Naive thymus-derived CD4-positive, alpha-beta T cell (primary cell): ENCODE data around the gene USP54. TPM values are rescaled to one million over a fixed set of nuclear protein-coding genes. Genes with fewer than 3 reads are reported as not detected.

Source experiments
- ATAC-seq: fragments of 150-1000 bp; cut with Tn5 transposase; 2 replicates; pipeline ENCODE4 v1.10.0; 2021; ENCODE audit warnings: mild to moderate bottlenecking, moderate library complexity
- CTCF ChIA-PET: fragments of 350-600 bp; sonication (Branson Sonifier 250); formaldehyde crosslinking; loops from one replicate; lab custom pipeline; 2021; ENCODE audit warnings: antibody characterized with exemption; lab: Charles Lee
- POLR2A ChIA-PET: fragments of 350-600 bp; sonication (Branson Sonifier 250); formaldehyde crosslinking; loops from one replicate; lab custom pipeline; 2021; ENCODE audit warnings: antibody characterized with exemption, inconsistent platforms; lab: Charles Lee
- DNase-seq, 9 donors: peaks; one replicate each; pipeline versions ENCODE4 v3.0.0 to v3.0.0-alpha.2; 2020 to 2022; ENCODE audit warnings: mixed read lengths in 1 of 9
- H3K27ac ChIP-seq: one replicate; pipeline ENCODE4 v1.7.0; 2013; ENCODE audit warnings: mild to moderate bottlenecking, low read depth, low read length, moderate library complexity
- H3K27me3 ChIP-seq, 2 donors: one replicate each; pipeline ENCODE4 v1.7.0; 2013; ENCODE audit warnings: low read length in 2 of 2, mild to moderate bottlenecking in 2 of 2, moderate library complexity in 2 of 2; ENCODE audit not compliant: control insufficient read depth in 2 of 2, insufficient read depth in 2 of 2
- H3K36me3 ChIP-seq, 3 experiments: 1 replicate in 2 of 3; 2 replicates in 1 of 3; pipeline ENCODE4 v1.7.0; 2013; ENCODE audit warnings: low read length in 3 of 3, mild to moderate bottlenecking in 3 of 3, moderate library complexity in 1 of 3; ENCODE audit not compliant: insufficient read depth in 3 of 3, control insufficient read depth in 2 of 3
- H3K4me1 ChIP-seq, 2 donors: one replicate each; pipeline ENCODE4 v1.7.0; 2013; ENCODE audit warnings: low read length in 2 of 2, mild to moderate bottlenecking in 2 of 2, moderate library complexity in 1 of 2; ENCODE audit not compliant: control insufficient read depth in 2 of 2, insufficient read depth in 2 of 2
- H3K4me3 ChIP-seq: 2 replicates; pipeline ENCODE4 v1.7.0; 2013; ENCODE audit warnings: mild to moderate bottlenecking, low read length
- H3K9me3 ChIP-seq, 3 experiments: 1 replicate in 2 of 3; 2 replicates in 1 of 3; pipeline ENCODE4 v1.7.0; 2013; ENCODE audit warnings: low read length in 3 of 3; ENCODE audit not compliant: control insufficient read depth in 2 of 3
- H3K27ac Mint-ChIP-seq, 9 donors: one replicate each; pipeline ENCODE4 v1.8.0; 2020 to 2022; ENCODE audit warnings: mixed read lengths in 9 of 9, mild to moderate bottlenecking in 8 of 9, moderate library complexity in 5 of 9, inconsistent platforms in 2 of 9
- H3K27me3 Mint-ChIP-seq, 5 donors: one replicate each; pipeline ENCODE4 v1.8.0; 2021 to 2022; ENCODE audit warnings: mixed read lengths in 5 of 5, mild to moderate bottlenecking in 1 of 5
- H3K36me3 Mint-ChIP-seq, 5 donors: one replicate each; pipeline ENCODE4 v1.8.0; 2020 to 2022; ENCODE audit warnings: mixed read lengths in 5 of 5, mild to moderate bottlenecking in 3 of 5, inconsistent platforms in 1 of 5
- H3K4me1 Mint-ChIP-seq, 7 donors: one replicate each; pipeline ENCODE4 v1.8.0; 2020 to 2022; ENCODE audit warnings: mixed read lengths in 7 of 7, mild to moderate bottlenecking in 3 of 7, inconsistent platforms in 1 of 7
- H3K4me3 Mint-ChIP-seq, 10 donors: one replicate each; pipeline ENCODE4 v1.8.0; 2020 to 2022; ENCODE audit warnings: mild to moderate bottlenecking in 10 of 10, mixed read lengths in 10 of 10, moderate library complexity in 6 of 10, inconsistent platforms in 2 of 10
- H3K9me3 Mint-ChIP-seq, 11 donors: one replicate each; pipeline ENCODE4 v1.8.0; 2020 to 2022; ENCODE audit warnings: mixed read lengths in 11 of 11, mild to moderate bottlenecking in 4 of 11, inconsistent platforms in 1 of 11, moderate library complexity in 1 of 11
- intact Hi-C, 2 donors: fragments of 100-400 bp; cut with micrococcal nuclease; formaldehyde crosslinking; loops; one replicate each; pipeline ENCODE4 v1.15.1; 2023
- polyA plus RNA-seq, 2 donors: library from polyadenylated mRNA; unstranded; fragments of 300-500 nt; fragmentation: Illumina TruSeq; gene quantifications; one replicate each; pipeline ENCODE4 v1.2.3, GENCODE V29; 2021
- total RNA-seq, 6 experiments: library from RNA in 5 of 6; stranded (reverse) in 5 of 6; gene quantifications; 1 replicate in 5 of 6; 2 replicates in 1 of 6; pipeline ENCODE4 v1.2.3 and lab custom pipeline; 2021 to 2026

USP54 gene
- total and polyA plus RNA-seq, 7 experiments from 2014 or later, result 0.41 to 6.7 (median 3.0) TPM

DNA sequence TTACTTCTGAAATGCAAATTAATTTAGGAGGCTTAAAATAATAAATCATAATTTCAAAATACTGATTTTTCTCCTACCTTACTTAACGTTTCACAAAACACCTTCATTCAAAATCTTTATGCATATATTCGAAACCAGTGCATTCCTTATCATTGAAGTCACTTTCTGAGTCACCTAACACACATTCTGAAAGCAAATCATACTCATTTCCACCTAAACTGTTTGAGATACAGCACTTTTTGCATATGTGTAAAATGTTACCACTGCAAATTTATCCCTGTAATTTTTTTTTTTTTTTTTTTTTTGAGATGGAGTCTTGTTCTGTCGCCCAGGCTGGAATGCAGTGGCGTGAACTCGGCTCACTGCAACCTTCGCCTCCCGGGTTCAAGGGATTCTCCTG lies 111.0 kb downstream of the USP54 start:
- peaks cover 1 to 29% (median 17%) of the 10 kb centered on the region in 7 donors for H3K4me1 Mint-ChIP-seq
- no peaks in the 10 kb centered on the region for H3K27me3 Mint-ChIP-seq
- peaks cover 0 to 36% (median 0%) of the 10 kb centered on the region in 3 experiments for H3K36me3 ChIP-seq
- ChIA-PET CTCF (no interaction called here), POLR2A (interaction anchor here (0.6 kb wide), 1 partner anchor 10 kb away, joined by 3 read pairs; no protein-coding TSS in a partner anchor)
- H3K36me3 Mint-ChIP-seq, result peaks cover 6 to 22% (median 20%) of the 10 kb centered on the region in 5 donors
- no peaks in the 10 kb centered on the region for H3K9me3 Mint-ChIP-seq
- peak overlapping the region in 1 of 9 donors; percentile 18 for H3K27ac Mint-ChIP-seq
- H3K4me1 ChIP-seq, result peaks cover 0 to 15% of the 10 kb centered on the region in 2 donors
- H3K9me3 ChIP-seq, result no peaks in the 10 kb centered on the region
- no peak overlapping the region for H3K4me3 ChIP-seq
- no peak overlapping the region for H3K27ac ChIP-seq
- intact Hi-C loops, result no loop called here
- H3K27me3 ChIP-seq, result no peaks in the 10 kb centered on the region
- DNase-seq (no peak), ATAC-seq (no peak)
- no peak overlapping the region for H3K4me3 Mint-ChIP-seq

DNA sequence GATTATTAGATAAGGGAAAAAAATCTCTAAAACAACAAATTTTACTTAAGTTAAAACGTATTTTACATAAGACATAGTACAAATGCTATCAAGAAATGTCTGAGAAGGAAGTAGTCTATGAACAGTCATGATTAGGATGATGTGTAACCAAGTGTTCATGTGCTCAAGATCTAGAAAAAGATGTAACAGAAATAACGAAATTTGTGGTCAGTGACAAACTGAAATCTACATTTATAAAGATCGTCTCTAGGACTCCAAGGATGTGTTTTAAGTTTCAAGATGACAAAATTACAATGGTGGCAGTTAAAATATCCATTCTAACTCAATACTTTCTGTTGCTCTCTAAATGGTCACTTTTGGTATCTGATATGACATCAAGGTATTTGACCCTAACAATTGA lies 112.5 kb downstream of the USP54 start:
- peaks cover 13 to 28% (median 21%) of the 10 kb centered on the region in 5 donors for H3K36me3 Mint-ChIP-seq

DNA sequence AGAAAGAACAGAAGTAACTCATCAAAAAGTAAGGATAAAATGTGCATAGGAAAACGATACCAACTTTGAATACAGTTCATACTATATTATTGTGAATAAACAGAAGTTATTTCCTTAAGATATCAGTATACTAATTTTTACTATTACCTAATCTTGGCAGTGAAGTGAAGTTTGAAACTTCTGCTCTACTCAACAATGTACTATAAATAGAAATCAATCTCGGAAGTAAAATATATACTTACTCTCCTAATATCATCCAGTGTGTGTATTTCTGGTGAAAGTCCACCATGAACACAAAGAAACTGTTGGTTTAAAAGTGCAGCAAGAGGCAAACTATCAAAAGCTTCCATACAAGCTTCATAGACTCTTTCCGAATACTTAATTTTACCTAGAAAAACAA lies 119.9 kb downstream of the USP54 start:
- no peak for DNase-seq
- ChIA-PET POLR2A (interaction anchor here (2.0 kb wide), 1 partner anchor 25 kb away, joined by 8 read pairs; the partner anchor contains the start of gene PPP3CB), CTCF (interaction anchor here (0.7 kb wide), 1 partner anchor 41 kb away, joined by 3 read pairs; no protein-coding TSS in a partner anchor)
- no peaks in the 10 kb centered on the region for H3K9me3 ChIP-seq
- H3K36me3 ChIP-seq, result peaks cover 9 to 67% (median 19%) of the 10 kb centered on the region in 3 experiments
- no peak overlapping the region for H3K27ac ChIP-seq
- H3K27me3 Mint-ChIP-seq, result no peaks in the 10 kb centered on the region
- peak overlapping the region in 2 of 9 donors; percentile 40 to 56 for H3K27ac Mint-ChIP-seq
- H3K4me1 ChIP-seq, result no peaks in the 10 kb centered on the region
- no peaks in the 10 kb centered on the region for H3K27me3 ChIP-seq
- no peak overlapping the region for H3K4me3 Mint-ChIP-seq
- no peaks in the 10 kb centered on the region for H3K9me3 Mint-ChIP-seq
- peaks cover 0 to 10% (median 5%) of the 10 kb centered on the region in 7 donors for H3K4me1 Mint-ChIP-seq
- intact Hi-C loops, result no loop called here
- peaks cover 22 to 50% (median 31%) of the 10 kb centered on the region in 5 donors for H3K36me3 Mint-ChIP-seq
- ATAC-seq, result no peak
- no peak overlapping the region for H3K4me3 ChIP-seq

More for the DNA sequence above, 112.5 kb downstream of the USP54 start:
- H3K36me3 ChIP-seq, result peaks cover 0 to 47% (median 5%) of the 10 kb centered on the region in 3 experiments
- ATAC-seq (no peak), DNase-seq (no peak)
- no peaks in the 10 kb centered on the region for H3K27me3 ChIP-seq
- no peaks in the 10 kb centered on the region for H3K27me3 Mint-ChIP-seq
- peaks cover 6 to 27% (median 17%) of the 10 kb centered on the region in 7 donors for H3K4me1 Mint-ChIP-seq
- H3K27ac Mint-ChIP-seq, result peak overlapping the region in 1 of 9 donors; percentile 7
- intact Hi-C loops, result no loop called here
- CTCF ChIA-PET, result no interaction called here
- H3K27ac ChIP-seq, result no peak overlapping the region
- H3K9me3 ChIP-seq, result no peaks in the 10 kb centered on the region
- H3K4me3 Mint-ChIP-seq, result no peak overlapping the region
- no peak overlapping the region for H3K4me3 ChIP-seq
- peaks cover 0 to 15% of the 10 kb centered on the region in 2 donors for H3K4me1 ChIP-seq
- H3K9me3 Mint-ChIP-seq, result no peaks in the 10 kb centered on the region
- POLR2A ChIA-PET, result interaction anchor here (0.6 kb wide), 1 partner anchor 33 kb away, joined by 3 read pairs; no protein-coding TSS in a partner anchor

DNA sequence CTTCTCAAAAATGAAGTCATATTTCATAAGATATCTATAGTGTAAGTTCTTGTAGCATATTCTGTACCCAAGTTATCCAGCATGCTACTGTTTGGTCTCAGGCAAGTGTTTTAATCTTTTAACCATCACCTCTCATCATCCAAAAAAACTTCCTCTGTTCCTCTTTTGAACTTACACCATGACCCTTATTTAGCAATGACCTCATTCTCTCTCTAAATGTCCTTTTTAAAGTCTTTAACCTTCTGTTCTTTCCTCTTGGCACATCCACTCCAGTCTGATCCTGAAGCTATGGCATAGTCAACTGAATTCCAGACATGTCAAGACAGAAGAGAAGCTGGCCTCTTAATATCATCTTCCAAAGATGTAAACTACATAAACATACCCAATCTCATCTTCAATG lies 121.6 kb downstream of the USP54 start:
- no peaks in the 10 kb centered on the region for H3K4me1 ChIP-seq
- intact Hi-C loops, result no loop called here
- Mint-ChIP-seq H3K36me3 (peaks cover 16 to 48% (median 29%) of the 10 kb centered on the region in 5 donors), H3K27me3 (no peaks in the 10 kb centered on the region), H3K27ac (peak overlapping the region in 5 of 9 donors; percentile 7 to 51 (median 46)), H3K4me1 (peaks cover 0 to 10% (median 0%) of the 10 kb centered on the region in 7 donors), H3K9me3 (no peaks in the 10 kb centered on the region), H3K4me3 (no peak overlapping the region)
- H3K27me3 ChIP-seq, result no peaks in the 10 kb centered on the region
- ChIA-PET CTCF (no interaction called here), POLR2A (interaction anchor here (2.0 kb wide), 1 partner anchor 26 kb away, joined by 8 read pairs; the partner anchor contains the start of gene PPP3CB)
- no peak overlapping the region for H3K27ac ChIP-seq
- ATAC-seq (no peak), DNase-seq (no peak)
- H3K36me3 ChIP-seq, result peaks cover 19 to 65% (median 20%) of the 10 kb centered on the region in 3 experiments
- no peak overlapping the region for H3K4me3 ChIP-seq
- H3K9me3 ChIP-seq, result no peaks in the 10 kb centered on the region

DNA sequence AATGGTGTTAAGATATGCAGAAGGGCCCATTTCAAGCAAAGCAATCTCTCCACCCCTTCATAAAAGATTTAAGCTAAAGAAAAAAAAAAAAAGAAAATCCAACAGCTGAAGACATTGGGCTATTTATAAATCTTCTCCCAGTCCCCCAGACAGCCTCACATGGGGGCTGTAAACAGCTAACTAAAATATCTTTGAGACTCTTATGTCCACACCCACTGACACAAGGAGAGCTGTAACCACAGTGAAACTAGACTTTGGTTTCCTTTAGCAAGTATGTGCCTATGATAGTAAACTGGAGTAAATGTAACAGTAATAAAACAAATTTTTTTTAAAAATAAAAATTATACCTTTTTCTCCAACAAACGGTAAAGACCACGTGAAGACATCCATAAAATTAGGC lies 123.9 kb downstream of the USP54 start:
- H3K27me3 ChIP-seq, result no peaks in the 10 kb centered on the region
- ATAC-seq (no peak), DNase-seq (no peak)
- intact Hi-C loops, result no loop called here
- no peak overlapping the region for H3K4me3 Mint-ChIP-seq
- no peaks in the 10 kb centered on the region for H3K27me3 Mint-ChIP-seq
- H3K27ac ChIP-seq, result no peak overlapping the region
- no peaks in the 10 kb centered on the region for H3K4me1 ChIP-seq
- H3K9me3 Mint-ChIP-seq, result peaks cover 0 to 1% (median 0%) of the 10 kb centered on the region in 11 donors
- H3K9me3 ChIP-seq, result no peaks in the 10 kb centered on the region
- peaks cover 12 to 54% (median 33%) of the 10 kb centered on the region in 5 donors for H3K36me3 Mint-ChIP-seq
- no peak overlapping the region for H3K4me3 ChIP-seq
- no peak overlapping the region for H3K27ac Mint-ChIP-seq
- CTCF ChIA-PET, result no interaction called here
- peaks cover 16 to 51% (median 17%) of the 10 kb centered on the region in 3 experiments for H3K36me3 ChIP-seq
- peaks cover 0 to 14% (median 2%) of the 10 kb centered on the region in 7 donors for H3K4me1 Mint-ChIP-seq
- POLR2A ChIA-PET, result interaction anchor here (0.5 to 2.4 kb wide), 3 partner anchors 15 to 364 kb away, joined by 3 to 9 read pairs (median 4); partner anchors contain the start of gene PPP3CB

DNA sequence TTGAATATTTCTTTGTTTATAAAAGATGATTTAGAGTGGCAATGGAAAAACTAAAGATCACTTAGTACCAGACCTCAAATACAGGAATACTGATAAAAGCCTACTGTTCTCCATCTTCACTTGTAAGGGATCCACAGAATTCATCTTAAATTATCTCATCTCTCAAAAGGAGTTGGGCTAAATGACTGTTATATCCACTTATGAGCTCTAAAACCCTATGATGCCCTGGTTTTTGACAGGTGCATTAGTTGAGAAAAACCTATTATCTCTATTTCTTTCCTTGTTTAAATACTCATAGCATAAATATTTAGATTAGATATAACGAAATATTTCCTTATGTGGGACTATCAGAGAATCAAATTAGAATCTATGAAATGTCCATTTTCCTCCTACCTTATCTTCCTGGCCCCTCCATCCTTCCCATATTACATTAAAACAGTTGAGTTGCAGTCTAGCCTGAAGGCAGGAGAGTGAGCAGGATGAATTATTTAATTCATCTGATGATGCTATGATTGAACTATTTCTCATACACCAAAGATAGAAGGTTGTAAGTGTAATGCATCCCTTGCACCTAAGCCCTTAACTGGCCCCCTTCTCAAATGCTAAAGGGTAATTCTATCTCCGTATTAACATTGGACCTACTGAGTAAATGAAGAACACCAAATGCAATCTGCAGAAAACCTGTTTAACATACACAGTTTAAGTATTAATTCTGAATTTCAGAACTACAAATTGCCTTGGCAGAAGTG lies 125.0 kb downstream of the USP54 start:
- Mint-ChIP-seq H3K4me1 (peaks cover 0 to 14% (median 0%) of the 10 kb centered on the region in 7 donors), H3K36me3 (peaks cover 12 to 47% (median 26%) of the 10 kb centered on the region in 5 donors), H3K27me3 (no peaks in the 10 kb centered on the region), H3K27ac (no peak overlapping the region), H3K4me3 (no peak overlapping the region), H3K9me3 (peaks cover 0 to 1% (median 0%) of the 10 kb centered on the region in 11 donors)
- H3K36me3 ChIP-seq, result peaks cover 11 to 50% (median 17%) of the 10 kb centered on the region in 3 experiments
- H3K9me3 ChIP-seq, result no peaks in the 10 kb centered on the region
- ChIA-PET POLR2A (interaction anchor here (0.6 to 2.4 kb wide), 2 partner anchors 30 to 363 kb away, joined by 3 to 9 read pairs; partner anchors contain the start of gene PPP3CB), CTCF (no interaction called here)
- H3K27me3 ChIP-seq, result no peaks in the 10 kb centered on the region
- H3K27ac ChIP-seq, result no peak overlapping the region
- DNase-seq (no peak), ATAC-seq (no peak)
- H3K4me1 ChIP-seq, result no peaks in the 10 kb centered on the region
- H3K4me3 ChIP-seq, result no peak overlapping the region
- intact Hi-C loops, result no loop called here
